T-helper 17 cell (primary cell): ENCODE measurements around the gene CPPED1. TPM values are rescaled to one million over a fixed set of nuclear protein-coding genes. Genes with fewer than 3 reads are reported as not detected.
A peak's percentile ranks its signal among the peaks of the same experiment; 100 is the strongest.

Source experiments
- ATAC-seq: fragments of 150-1000 bp; cut with Tn5 transposase; 2 replicates; pipeline ENCODE4 v1.10.0; 2021; ENCODE audit warnings: mild to moderate bottlenecking, moderate library complexity
- DNase-seq, 3 donors: peaks; one replicate each; pipeline versions ENCODE4 v3.0.0 to v3.0.0-alpha.2; 2020 to 2021
- H3K9me3 ChIP-seq: one replicate; pipeline ENCODE4 v1.7.0; 2013; ENCODE audit warnings: low read length, mild to moderate bottlenecking; ENCODE audit not compliant: control insufficient read depth, poor library complexity, severe bottlenecking
- H3K27ac Mint-ChIP-seq: one replicate; pipeline ENCODE4 v1.8.0; 2022; ENCODE audit warnings: mild to moderate bottlenecking, moderate library complexity, mixed read lengths
- H3K27me3 Mint-ChIP-seq: one replicate; pipeline ENCODE4 v1.8.0; 2022; ENCODE audit warnings: mixed read lengths
- H3K36me3 Mint-ChIP-seq: one replicate; pipeline ENCODE4 v1.8.0; 2022; ENCODE audit warnings: low read depth, mixed read lengths
- H3K4me1 Mint-ChIP-seq: one replicate; pipeline ENCODE4 v1.8.0; 2022; ENCODE audit warnings: mild to moderate bottlenecking, mixed read lengths
- H3K4me3 Mint-ChIP-seq: one replicate; pipeline ENCODE4 v1.8.0; 2022; ENCODE audit warnings: mild to moderate bottlenecking, moderate library complexity, mixed read lengths
- total RNA-seq, 4 donors: library from RNA in 2 of 4; stranded (reverse) in 2 of 4; gene quantifications; one replicate each; pipeline ENCODE4 v1.2.3 and lab custom pipeline; 2022 to 2026

Gene CPPED1
- total RNA-seq, 2 donors from 2014 or later = 8.7 to 10.1 TPM

DNA sequence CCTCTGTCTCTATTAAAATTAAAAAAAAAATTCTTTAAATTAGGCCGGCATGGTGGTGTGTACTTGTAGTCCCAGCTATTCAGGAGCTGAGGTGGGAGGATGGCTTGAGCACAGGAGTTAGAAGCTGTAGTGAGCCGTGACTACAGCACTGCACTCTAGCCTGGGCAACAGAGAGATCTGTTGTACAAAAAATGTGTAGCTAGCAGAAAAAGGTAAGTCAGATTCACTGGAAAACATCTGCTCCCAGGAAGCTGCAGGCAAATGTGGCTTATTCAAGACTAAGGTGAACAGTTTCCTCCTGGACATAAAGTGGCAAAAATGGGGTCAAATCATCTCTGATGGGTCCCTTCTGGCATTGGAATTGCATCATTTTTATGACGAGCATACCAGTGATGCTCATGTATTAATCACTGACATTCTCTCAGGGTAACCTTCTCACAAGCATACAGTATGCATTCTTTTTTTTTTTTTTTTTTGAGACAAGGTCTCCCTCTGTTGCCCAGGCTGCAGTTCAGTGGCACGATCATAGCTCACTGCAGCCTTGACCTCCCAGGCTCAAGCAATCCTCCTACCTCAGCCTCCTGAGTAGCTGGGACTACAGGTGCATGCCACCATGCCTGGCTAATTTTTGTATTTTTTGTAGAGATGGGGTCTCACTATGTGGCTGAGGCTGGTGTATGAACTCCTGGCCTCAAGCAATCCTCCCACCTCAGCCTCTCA, 48.7 kb downstream of the CPPED1 start:
- ATAC-seq = no peak
- Mint-ChIP-seq H3K4me3 (no peak overlapping the region), H3K27ac (no peak overlapping the region), H3K27me3 (no peaks in the 10 kb centered on the region), H3K36me3 (no peaks in the 10 kb centered on the region), H3K4me1 (peaks cover 22% of the 10 kb centered on the region)
- DNase-seq = no peak
- no peaks in the 10 kb centered on the region for H3K9me3 ChIP-seq

DNA sequence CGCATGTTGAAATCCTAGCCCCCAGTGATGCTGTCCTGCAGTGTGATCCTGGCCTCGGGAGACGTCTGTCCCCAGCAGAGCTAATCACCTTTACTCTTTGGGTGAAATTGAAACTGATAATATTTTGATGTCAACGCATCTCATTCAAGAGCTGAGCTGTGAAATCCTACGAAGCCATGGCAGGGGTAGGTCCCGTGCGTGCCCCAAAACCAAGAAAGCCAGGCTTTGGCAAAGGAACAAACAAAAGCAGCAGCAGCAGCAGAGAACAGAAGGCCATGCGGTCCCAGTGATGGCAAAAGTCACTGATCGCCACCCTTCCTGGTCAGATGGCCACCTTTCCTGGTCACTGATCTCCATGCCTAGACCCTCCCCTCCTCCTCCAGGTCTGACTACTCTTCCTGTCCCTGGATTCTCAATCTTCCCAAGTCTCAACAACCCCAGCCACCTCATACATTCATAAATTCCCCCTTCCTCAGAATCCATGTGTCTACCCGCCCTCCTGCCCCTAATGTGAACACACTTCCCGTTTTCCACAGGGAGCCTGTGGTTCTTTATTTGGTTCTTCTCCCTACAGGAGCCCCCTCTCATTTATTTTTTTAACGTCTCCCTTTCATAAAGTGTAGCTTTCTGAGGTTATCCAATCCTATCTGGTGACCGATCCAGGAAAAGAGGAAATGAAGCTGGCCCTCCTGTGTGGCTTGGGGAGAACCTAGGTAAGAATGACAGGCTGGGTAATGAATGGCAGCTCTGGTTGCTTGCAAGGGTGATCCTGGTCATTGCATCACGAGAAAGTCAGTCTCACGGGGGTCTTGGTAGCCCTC, 50.3 kb downstream of the CPPED1 start:
- H3K4me3 Mint-ChIP-seq = peak overlapping the region; percentile 15
- H3K27me3 Mint-ChIP-seq = no peaks in the 10 kb centered on the region

DNA sequence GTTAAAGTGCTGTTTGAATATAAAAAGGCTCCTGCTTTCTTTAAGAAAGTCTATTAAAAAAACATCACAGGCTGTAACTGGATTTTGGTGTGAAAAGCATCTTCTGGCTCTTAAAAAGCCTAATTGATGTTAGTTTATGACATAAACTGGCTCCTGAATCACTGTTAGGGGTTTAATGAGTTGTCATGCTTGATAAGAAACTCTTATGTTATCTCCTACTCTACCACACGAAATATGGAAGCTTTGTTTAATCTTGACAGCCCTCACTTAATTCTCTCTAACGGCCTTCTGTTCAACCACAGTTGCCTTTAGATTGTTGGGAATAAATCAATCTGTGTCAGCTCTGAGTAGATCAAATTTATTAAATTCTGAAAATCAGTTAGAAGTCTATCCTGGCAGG, 51.5 kb downstream of the CPPED1 start:
- DNase-seq = no peak
- no peaks in the 10 kb centered on the region for H3K9me3 ChIP-seq
- Mint-ChIP-seq H3K4me1 (peaks cover 30% of the 10 kb centered on the region), H3K27me3 (no peaks in the 10 kb centered on the region), H3K27ac (no peak overlapping the region), H3K36me3 (no peaks in the 10 kb centered on the region), H3K4me3 (no peak overlapping the region)
- ATAC-seq = no peak

More for the DNA sequence above, 50.3 kb downstream of the CPPED1 start:
- Mint-ChIP-seq H3K4me1 (peaks cover 30% of the 10 kb centered on the region), H3K36me3 (no peaks in the 10 kb centered on the region), H3K27ac (peak overlapping the region; percentile 34)
- H3K9me3 ChIP-seq = no peaks in the 10 kb centered on the region
- DNase-seq (no peak), ATAC-seq (no peak)

DNA sequence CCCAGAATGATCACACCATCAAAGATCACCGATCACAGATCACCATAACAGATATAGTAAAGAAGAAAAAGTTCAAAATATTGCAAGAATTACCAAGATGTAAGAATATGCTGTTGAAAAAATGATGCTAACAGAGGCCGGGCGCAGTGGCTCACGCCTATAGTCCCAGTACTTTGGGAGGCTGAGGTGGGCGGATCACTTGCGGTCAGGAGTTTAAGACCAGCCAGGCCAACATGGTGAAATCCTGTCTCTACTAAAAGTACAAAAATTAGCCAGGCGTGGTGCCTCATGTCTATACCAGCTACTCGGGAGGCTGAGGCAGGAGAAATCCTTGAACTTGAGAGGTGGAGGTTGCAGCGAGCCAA, 53.2 kb downstream of the CPPED1 start:
- H3K4me1 Mint-ChIP-seq = peaks cover 32% of the 10 kb centered on the region
- H3K27ac Mint-ChIP-seq = peak overlapping the region; percentile 86
- peak overlapping the region; percentile 75 for H3K4me3 Mint-ChIP-seq
- H3K27me3 Mint-ChIP-seq = no peaks in the 10 kb centered on the region
- DNase-seq = no peak
- H3K36me3 Mint-ChIP-seq = peaks cover 5% of the 10 kb centered on the region
- ATAC-seq = no peak
- H3K9me3 ChIP-seq = no peaks in the 10 kb centered on the region

DNA sequence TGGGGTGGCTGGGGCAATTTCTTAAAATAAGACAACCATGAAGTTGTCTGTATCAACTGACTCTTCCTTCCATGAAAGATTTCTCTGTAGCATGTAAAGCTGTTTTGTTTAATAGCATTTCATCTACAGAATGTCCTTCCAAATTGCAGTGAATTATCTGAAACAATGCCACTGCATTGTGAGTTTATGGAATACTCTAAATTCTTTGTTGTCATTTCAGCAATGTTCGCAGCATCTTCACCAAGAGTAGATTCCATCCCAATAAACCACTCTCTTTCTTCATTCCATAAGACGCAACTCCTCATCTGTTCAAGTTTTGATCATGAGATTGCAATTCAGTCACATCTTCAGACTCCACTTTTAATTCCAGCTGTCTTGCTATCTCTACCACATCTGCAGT, 54.6 kb downstream of the CPPED1 start:
- DNase-seq (no peak), ATAC-seq (no peak)
- H3K36me3 Mint-ChIP-seq = peaks cover 8% of the 10 kb centered on the region
- no peaks in the 10 kb centered on the region for H3K27me3 Mint-ChIP-seq
- H3K9me3 ChIP-seq = no peaks in the 10 kb centered on the region
- no peak overlapping the region for H3K27ac Mint-ChIP-seq
- peaks cover 32% of the 10 kb centered on the region for H3K4me1 Mint-ChIP-seq
- no peak overlapping the region for H3K4me3 Mint-ChIP-seq

DNA sequence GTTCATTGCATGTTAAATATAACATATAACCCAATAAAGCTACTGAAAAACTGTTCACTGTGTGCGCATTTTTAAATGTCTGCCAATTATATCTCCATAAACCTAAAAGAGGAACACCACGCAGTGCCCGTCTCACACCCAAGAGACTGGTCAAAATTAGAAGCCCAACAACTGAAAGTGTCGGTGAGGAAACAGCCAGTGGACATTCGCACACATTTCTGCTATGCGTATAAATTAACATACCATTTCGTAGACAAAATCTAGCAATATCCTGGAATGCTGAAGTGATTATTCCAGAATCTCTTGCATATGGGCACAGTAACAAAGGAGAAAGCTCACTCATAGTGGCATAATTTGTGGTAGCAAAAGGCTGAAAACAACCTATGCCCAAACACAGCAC, 55.9 kb downstream of the CPPED1 start:
- ATAC-seq = no peak
- Mint-ChIP-seq H3K27ac (no peak overlapping the region), H3K4me3 (no peak overlapping the region), H3K4me1 (peaks cover 25% of the 10 kb centered on the region), H3K27me3 (no peaks in the 10 kb centered on the region), H3K36me3 (peaks cover 8% of the 10 kb centered on the region)
- DNase-seq = no peak
- no peaks in the 10 kb centered on the region for H3K9me3 ChIP-seq

DNA sequence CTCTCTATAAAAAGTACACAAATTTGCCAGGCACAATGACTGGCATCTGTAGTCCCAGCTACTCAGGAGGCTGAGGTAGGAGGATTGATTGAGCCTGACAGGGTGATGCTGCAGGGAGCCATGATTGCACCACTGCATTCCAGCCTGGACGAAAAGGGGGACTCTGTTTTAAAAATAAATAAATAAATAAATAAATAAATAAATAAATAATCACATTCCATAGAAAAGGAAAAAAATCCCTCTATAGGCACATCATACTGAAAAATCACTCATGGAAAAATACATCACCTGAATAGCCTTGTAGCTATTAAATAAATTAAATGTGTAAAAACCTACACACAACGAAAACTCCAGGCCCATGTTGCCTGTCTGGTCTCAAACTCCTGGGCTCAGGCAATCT, 56.4 kb downstream of the CPPED1 start:
- H3K27me3 Mint-ChIP-seq = no peaks in the 10 kb centered on the region
- no peak for DNase-seq

DNA sequence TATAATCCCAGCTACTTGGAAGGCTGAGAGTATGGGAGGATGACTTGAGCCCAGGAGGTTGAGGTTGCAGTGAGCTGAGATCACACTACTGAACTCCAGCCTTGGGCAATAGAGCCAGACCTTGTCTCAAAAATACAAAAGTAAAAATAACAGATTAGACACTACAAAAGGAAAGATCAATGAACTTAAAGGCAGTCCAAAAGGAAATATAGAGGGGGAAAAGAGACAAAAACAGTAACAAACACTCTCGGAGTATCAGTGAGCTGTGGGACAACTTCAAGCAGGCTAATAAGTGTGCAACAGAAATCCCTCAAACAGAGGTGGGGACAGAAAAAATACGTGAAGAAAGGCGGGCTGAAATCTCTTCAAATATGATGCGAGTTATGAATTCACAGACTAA, 58.8 kb downstream of the CPPED1 start:
- H3K9me3 ChIP-seq = no peaks in the 10 kb centered on the region
- peaks cover 8% of the 10 kb centered on the region for H3K4me1 Mint-ChIP-seq
- ATAC-seq = no peak
- DNase-seq = no peak
- H3K36me3 Mint-ChIP-seq = peaks cover 8% of the 10 kb centered on the region
- no peak overlapping the region for H3K4me3 Mint-ChIP-seq
- no peak overlapping the region for H3K27ac Mint-ChIP-seq
- no peaks in the 10 kb centered on the region for H3K27me3 Mint-ChIP-seq

More for the DNA sequence above, 56.4 kb downstream of the CPPED1 start:
- no peak overlapping the region for H3K4me3 Mint-ChIP-seq
- no peaks in the 10 kb centered on the region for H3K9me3 ChIP-seq
- no peak for ATAC-seq
- no peak overlapping the region for H3K27ac Mint-ChIP-seq
- H3K4me1 Mint-ChIP-seq = peaks cover 23% of the 10 kb centered on the region
- H3K36me3 Mint-ChIP-seq = peaks cover 8% of the 10 kb centered on the region

DNA sequence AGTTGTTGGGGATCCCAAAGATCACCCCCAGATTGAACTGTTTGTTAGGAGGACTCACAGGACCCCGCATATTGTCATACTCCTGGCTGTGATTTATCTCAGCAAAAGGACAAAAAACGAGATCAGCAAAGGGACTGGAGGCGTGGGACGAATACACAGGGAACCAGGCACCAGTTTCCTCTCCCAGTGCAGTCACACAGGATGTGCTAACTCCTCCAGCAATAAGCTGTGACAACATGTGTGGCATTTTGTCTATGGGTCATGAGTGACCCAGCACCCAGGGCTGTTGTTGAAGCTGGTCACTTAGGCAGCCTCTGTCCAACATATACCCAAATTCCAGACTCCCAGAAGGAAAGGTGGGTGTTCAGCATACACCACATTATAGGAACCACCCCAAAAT, 60.9 kb downstream of the CPPED1 start:
- H3K4me1 Mint-ChIP-seq = peaks cover 2% of the 10 kb centered on the region

DNA sequence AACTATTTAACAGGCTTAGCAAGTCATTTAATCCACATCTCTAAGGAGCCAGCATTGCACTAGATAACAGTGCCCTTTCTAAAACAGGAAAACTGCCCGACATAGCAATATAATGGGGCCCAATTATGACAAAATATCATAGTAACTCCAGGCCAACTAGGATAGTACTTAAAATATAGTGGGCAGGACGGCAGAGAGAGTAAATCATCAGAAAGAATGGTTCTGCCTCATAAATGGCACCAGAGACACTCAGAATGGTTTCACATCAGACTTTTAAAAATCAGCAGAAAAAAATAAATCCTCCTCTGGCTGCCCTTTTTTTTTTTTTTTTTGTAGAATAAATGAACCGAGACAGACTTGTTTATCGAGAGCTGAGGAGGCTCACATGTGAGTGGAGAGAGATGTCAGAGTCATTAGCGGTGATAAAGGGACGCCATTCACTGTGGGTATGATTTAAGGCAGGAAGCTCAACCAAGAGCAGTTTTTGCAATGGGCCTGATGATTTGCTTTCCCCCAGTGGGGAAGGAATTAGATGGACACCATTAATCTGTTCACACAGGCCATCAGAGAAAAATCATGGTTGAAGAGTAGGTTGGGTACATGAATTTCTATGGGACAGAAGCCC, 62.6 kb downstream of the CPPED1 start:
- H3K4me1 Mint-ChIP-seq = no peaks in the 10 kb centered on the region
- H3K27me3 Mint-ChIP-seq = no peaks in the 10 kb centered on the region
- H3K4me3 Mint-ChIP-seq = no peak overlapping the region
- DNase-seq (no peak), ATAC-seq (no peak)
- peaks cover 9% of the 10 kb centered on the region for H3K36me3 Mint-ChIP-seq
- H3K9me3 ChIP-seq = no peaks in the 10 kb centered on the region
- no peak overlapping the region for H3K27ac Mint-ChIP-seq

More for the DNA sequence above, 60.9 kb downstream of the CPPED1 start:
- ATAC-seq = no peak
- H3K27ac Mint-ChIP-seq = no peak overlapping the region
- DNase-seq = no peak
- no peaks in the 10 kb centered on the region for H3K27me3 Mint-ChIP-seq
- H3K4me3 Mint-ChIP-seq = no peak overlapping the region
- H3K36me3 Mint-ChIP-seq = peaks cover 12% of the 10 kb centered on the region
- no peaks in the 10 kb centered on the region for H3K9me3 ChIP-seq

DNA sequence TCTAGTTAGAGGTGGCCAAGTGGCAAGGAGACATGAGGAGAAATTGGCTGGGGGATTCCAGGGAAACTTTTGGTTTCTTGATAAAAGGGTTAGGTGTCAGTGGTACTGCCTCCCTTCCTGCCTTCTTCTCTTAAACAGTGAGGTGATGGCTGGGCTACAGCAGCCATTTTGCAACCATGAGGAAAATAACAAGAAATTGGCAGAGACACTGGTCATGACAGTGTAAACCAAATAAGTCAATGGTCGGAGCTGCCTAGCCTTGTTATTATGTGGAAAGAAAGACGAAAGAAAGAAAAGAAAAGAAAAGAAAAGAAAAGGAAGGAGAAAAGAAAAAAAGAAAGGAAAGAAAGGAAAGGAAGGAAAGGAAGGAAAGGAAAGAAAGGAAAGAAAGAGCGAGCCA, 63.9 kb downstream of the CPPED1 start:
- H3K9me3 ChIP-seq = no peaks in the 10 kb centered on the region
- DNase-seq = no peak
- no peak for ATAC-seq
- Mint-ChIP-seq H3K36me3 (peaks cover 5% of the 10 kb centered on the region), H3K4me3 (no peak overlapping the region), H3K27me3 (no peaks in the 10 kb centered on the region), H3K4me1 (no peaks in the 10 kb centered on the region), H3K27ac (no peak overlapping the region)

DNA sequence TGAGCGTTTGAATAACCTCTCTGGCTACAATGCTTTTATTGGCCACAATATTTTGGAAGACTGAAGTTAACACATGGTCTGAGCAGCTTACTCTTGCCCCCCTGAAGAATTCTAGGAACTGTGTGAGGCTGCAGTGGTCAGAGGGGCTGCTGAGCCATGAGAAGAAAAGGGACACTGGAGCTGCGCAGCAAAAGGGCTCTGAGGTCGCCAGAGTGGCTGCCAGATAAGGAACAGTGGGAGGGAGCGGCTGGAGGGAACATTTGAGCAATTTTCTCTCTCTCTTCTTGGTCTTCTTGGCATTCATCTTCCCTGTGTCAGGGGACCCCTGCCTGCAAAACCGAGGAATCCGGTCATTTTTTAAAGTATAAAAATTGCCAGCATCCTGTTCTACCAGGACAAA, 66.1 kb downstream of the CPPED1 start:
- no peaks in the 10 kb centered on the region for H3K4me1 Mint-ChIP-seq
- H3K27ac Mint-ChIP-seq = no peak overlapping the region
- ATAC-seq (no peak), DNase-seq (no peak)
- H3K36me3 Mint-ChIP-seq = peaks cover 8% of the 10 kb centered on the region
- H3K27me3 Mint-ChIP-seq = no peaks in the 10 kb centered on the region
- H3K4me3 Mint-ChIP-seq = no peak overlapping the region
- no peaks in the 10 kb centered on the region for H3K9me3 ChIP-seq

DNA sequence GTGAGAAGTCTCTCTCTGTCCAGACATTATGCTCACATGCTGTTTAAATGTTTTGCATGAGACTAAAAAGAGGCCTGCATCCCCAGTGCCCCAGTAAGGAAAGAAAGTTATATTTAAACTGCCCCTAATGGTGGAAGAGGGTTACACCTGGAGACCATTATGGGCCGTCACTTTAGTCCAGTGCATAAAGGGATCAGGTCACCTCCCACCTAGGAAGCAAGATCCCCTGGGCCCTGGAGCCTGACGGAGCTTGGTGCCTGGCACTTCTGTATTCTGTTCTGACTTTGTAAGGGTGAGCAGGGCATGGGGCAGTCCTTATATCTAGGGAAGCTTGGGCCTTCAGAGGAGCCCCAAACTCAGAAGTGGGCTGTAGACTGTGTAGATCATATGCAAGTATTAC, 67.9 kb downstream of the CPPED1 start:
- no peak for ATAC-seq
- Mint-ChIP-seq H3K36me3 (peaks cover 12% of the 10 kb centered on the region), H3K27ac (no peak overlapping the region), H3K4me1 (no peaks in the 10 kb centered on the region), H3K27me3 (no peaks in the 10 kb centered on the region), H3K4me3 (no peak overlapping the region)
- no peak for DNase-seq
- no peaks in the 10 kb centered on the region for H3K9me3 ChIP-seq
